A673 (cell line): ENCODE data around the gene FNTB.

Experiments used
- EZH2 ChIP-seq: fragments of 200-600 bp; sonication (generic); IDR thresholded peaks from 2 replicates; pipeline ENCODE4 v1.6.1; 2017; ENCODE audit warnings: borderline replicate concordance, low read depth, mild to moderate bottlenecking, mixed read lengths, antibody characterized with exemption, low read length; ENCODE audit not compliant: poor library complexity, severe bottlenecking
- TF ChIP-seq, protein P1 (sequence below): fragments of 300-800, 200-600 bp; sonication (generic); conservative IDR thresholded peaks from 2 replicates; pipeline ENCODE4 v1.5.1; 2017; ENCODE audit warnings: low read depth, mild to moderate bottlenecking, antibody characterized with exemption, low read length, moderate library complexity, mixed read lengths

DNA sequence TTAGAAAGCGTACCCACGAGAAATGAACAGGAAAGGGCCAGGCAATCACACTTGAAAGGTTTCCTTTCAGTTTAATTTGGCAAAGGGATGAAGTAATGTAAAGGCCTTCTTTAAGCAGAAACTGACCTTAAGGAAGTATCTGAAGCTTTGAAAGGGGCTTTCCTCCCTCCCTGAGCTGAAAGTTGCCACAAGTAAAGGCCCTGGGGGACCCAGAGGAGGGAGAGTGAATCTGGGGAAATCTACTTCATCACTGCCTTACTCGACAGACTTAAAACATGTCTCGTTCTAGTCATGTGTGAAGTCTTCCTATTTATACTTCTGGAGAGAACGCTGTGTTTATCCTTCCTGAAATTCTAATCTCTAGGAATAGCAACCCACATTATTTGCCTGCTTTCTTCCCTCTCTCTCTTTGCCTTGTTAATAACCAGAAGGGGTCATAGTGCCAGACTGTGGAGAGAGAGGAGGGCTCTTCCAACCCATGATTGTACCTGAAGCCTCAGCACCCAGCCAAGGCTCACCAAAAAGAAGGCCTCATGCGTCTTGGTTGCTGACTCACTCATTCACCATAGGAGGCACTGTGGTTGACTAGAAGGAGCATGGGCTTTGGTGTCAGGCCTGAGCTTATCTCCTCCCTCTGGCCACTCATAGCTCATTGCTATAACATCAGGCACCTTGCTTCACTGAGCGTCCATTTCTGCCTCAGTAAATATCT, 33.9 kb upstream of the FNTB start:
- TF ChIP-seq, protein P1, sequence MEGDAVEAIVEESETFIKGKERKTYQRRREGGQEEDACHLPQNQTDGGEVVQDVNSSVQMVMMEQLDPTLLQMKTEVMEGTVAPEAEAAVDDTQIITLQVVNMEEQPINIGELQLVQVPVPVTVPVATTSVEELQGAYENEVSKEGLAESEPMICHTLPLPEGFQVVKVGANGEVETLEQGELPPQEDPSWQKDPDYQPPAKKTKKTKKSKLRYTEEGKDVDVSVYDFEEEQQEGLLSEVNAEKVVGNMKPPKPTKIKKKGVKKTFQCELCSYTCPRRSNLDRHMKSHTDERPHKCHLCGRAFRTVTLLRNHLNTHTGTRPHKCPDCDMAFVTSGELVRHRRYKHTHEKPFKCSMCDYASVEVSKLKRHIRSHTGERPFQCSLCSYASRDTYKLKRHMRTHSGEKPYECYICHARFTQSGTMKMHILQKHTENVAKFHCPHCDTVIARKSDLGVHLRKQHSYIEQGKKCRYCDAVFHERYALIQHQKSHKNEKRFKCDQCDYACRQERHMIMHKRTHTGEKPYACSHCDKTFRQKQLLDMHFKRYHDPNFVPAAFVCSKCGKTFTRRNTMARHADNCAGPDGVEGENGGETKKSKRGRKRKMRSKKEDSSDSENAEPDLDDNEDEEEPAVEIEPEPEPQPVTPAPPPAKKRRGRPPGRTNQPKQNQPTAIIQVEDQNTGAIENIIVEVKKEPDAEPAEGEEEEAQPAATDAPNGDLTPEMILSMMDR: no peak; the same call in 1 of the 2 replicates
- TF ChIP-seq EZH2: no peak
